IPS-20b (cell line): ENCODE data around the gene PAQR7.

ENCODE experiments used
- H3K27ac ChIP-seq: one replicate; pipeline ENCODE4 v1.5.1; 2013; ENCODE audit warnings: low read length
- H3K27me3 ChIP-seq: 2 replicates; pipeline ENCODE4 v1.6.1; 2013; ENCODE audit warnings: mild to moderate bottlenecking, low read length, inconsistent platforms; ENCODE audit not compliant: insufficient read depth
- H3K36me3 ChIP-seq: 2 replicates; pipeline ENCODE4 v1.6.1; 2013; ENCODE audit warnings: low read depth, mild to moderate bottlenecking, inconsistent platforms, low read length, moderate library complexity; ENCODE audit not compliant: insufficient read depth
- H3K4me1 ChIP-seq: 2 replicates; pipeline ENCODE4 v1.6.1; 2013; ENCODE audit warnings: mild to moderate bottlenecking, control low read depth, inconsistent platforms, low read length, moderate library complexity; ENCODE audit not compliant: insufficient read depth
- H3K4me3 ChIP-seq: 2 replicates; pipeline ENCODE4 v1.5.1; 2013; ENCODE audit warnings: mild to moderate bottlenecking, low read length, inconsistent platforms
- H3K9ac ChIP-seq: 2 replicates; pipeline ENCODE4 v1.6.1; 2013; ENCODE audit warnings: low read depth, mild to moderate bottlenecking, inconsistent platforms, low read length, moderate library complexity
- H3K9me3 ChIP-seq: 2 replicates; pipeline ENCODE4 v1.6.1; 2013; ENCODE audit warnings: mild to moderate bottlenecking, low read depth, low read length, inconsistent platforms; ENCODE audit not compliant: insufficient read depth

Gene PAQR7

GRCh38 chr1:25911162-25911561 is 35.7 kb upstream of the PAQR7 start:
- H3K9ac ChIP-seq = no peak overlapping the region

GRCh38 chr1:25909040-25909439 is 33.5 kb upstream of the PAQR7 start:
- no peak overlapping the region for H3K9ac ChIP-seq

More at GRCh38 chr1:25911162-25911561, 35.7 kb upstream of the PAQR7 start:
- Histone ChIP-seq H3K27ac (no peak overlapping the region), H3K9me3 (no peaks in the 10 kb centered on the region), H3K4me1 (peaks cover 12% of the 10 kb centered on the region; the same call in 1 of the 2 replicates), H3K27me3 (no peaks in the 10 kb centered on the region), H3K36me3 (no peaks in the 10 kb centered on the region), H3K4me3 (no peak overlapping the region)

GRCh38 chr1:25908161-25908560 is 32.7 kb upstream of the PAQR7 start:
- H3K4me1 ChIP-seq = peaks cover 23% of the 10 kb centered on the region; the same call in 1 of the 2 replicates
- H3K36me3 ChIP-seq = peaks cover 15% of the 10 kb centered on the region
- H3K4me3 ChIP-seq = no peak overlapping the region
- no peaks in the 10 kb centered on the region for H3K27me3 ChIP-seq
- H3K9me3 ChIP-seq = no peaks in the 10 kb centered on the region
- no peak overlapping the region for H3K27ac ChIP-seq
- H3K9ac ChIP-seq = no peak overlapping the region

More at GRCh38 chr1:25909040-25909439, 33.5 kb upstream of the PAQR7 start:
- no peaks in the 10 kb centered on the region for H3K27me3 ChIP-seq
- no peak overlapping the region for H3K27ac ChIP-seq
- H3K4me1 ChIP-seq = peaks cover 17% of the 10 kb centered on the region; the same call in 1 of the 2 replicates
- H3K4me3 ChIP-seq = no peak overlapping the region
- H3K36me3 ChIP-seq = peaks cover 6% of the 10 kb centered on the region; the same call in 1 of the 2 replicates
- no peaks in the 10 kb centered on the region for H3K9me3 ChIP-seq

GRCh38 chr1:25907601-25908000 is 32.1 kb upstream of the PAQR7 start:
- H3K9ac ChIP-seq = peak overlapping the region; percentile 83; the same call in 1 of the 2 replicates
- H3K36me3 ChIP-seq = peaks cover 20% of the 10 kb centered on the region
- no peak overlapping the region for H3K4me3 ChIP-seq
- no peaks in the 10 kb centered on the region for H3K27me3 ChIP-seq
- H3K4me1 ChIP-seq = peaks cover 23% of the 10 kb centered on the region; the same call in 1 of the 2 replicates
- no peak overlapping the region for H3K27ac ChIP-seq
- no peaks in the 10 kb centered on the region for H3K9me3 ChIP-seq

- peak overlapping the region; percentile 83; the same call in 1 of the 2 replicates for H3K9ac ChIP-seq
- peaks cover 23% of the 10 kb centered on the region; the same call in 1 of the 2 replicates for H3K4me1 ChIP-seq
- no peaks in the 10 kb centered on the region for H3K9me3 ChIP-seq
- peaks cover 29% of the 10 kb centered on the region for H3K36me3 ChIP-seq
- no peaks in the 10 kb centered on the region for H3K27me3 ChIP-seq
- peak overlapping the region; percentile 84 for H3K4me3 ChIP-seq
- H3K27ac ChIP-seq = peak overlapping the region; percentile 79
These were observed 31.3 kb upstream of the PAQR7 start for GRCh38 chr1:25906644-25907300.

GRCh38 chr1:25905680-25906643 is 30.5 kb upstream of the PAQR7 start, which contains the start of gene STMN1:
TSS of gene STMN1 (minus strand) at chr1:25906419. CDS start at chr1:25904676, 1,743 bp downstream.
- peak within 1 kb of the TSS; percentile 84 for H3K4me3 ChIP-seq

GRCh38 chr1:25904943-25905679 is 29.6 kb upstream of the PAQR7 start:
- Histone ChIP-seq H3K27me3 (no peaks in the 10 kb centered on the region), H3K36me3 (peaks cover 45% of the 10 kb centered on the region), H3K9ac (peak overlapping the region; percentile 84), H3K4me1 (peaks cover 23% of the 10 kb centered on the region; the same call in 1 of the 2 replicates), H3K9me3 (no peaks in the 10 kb centered on the region), H3K27ac (peak overlapping the region; percentile 86), H3K4me3 (peak overlapping the region; percentile 84)

More at GRCh38 chr1:25905680-25906643, 30.5 kb upstream of the PAQR7 start, which contains the start of gene STMN1:
- no peaks in the 10 kb centered on the region for H3K27me3 ChIP-seq
- H3K4me1 ChIP-seq = peaks cover 23% of the 10 kb centered on the region; the same call in 1 of the 2 replicates
- peak within 1 kb of the TSS; percentile 84 for H3K9ac ChIP-seq
- peak within 1 kb of the TSS; percentile 86 for H3K27ac ChIP-seq
- peaks cover 37% of the 10 kb centered on the region for H3K36me3 ChIP-seq
- H3K9me3 ChIP-seq = no peaks in the 10 kb centered on the region

GRCh38 chr1:25903986-25904385 is 28.5 kb upstream of the PAQR7 start:
- H3K4me1 ChIP-seq = peaks cover 23% of the 10 kb centered on the region; the same call in 1 of the 2 replicates
- H3K9ac ChIP-seq = peak overlapping the region; percentile 84; the same call in 1 of the 2 replicates
- no peaks in the 10 kb centered on the region for H3K9me3 ChIP-seq
- H3K27me3 ChIP-seq = no peaks in the 10 kb centered on the region
- H3K27ac ChIP-seq = no peak overlapping the region
- peak overlapping the region; percentile 84 for H3K4me3 ChIP-seq
- H3K36me3 ChIP-seq = peaks cover 57% of the 10 kb centered on the region

- Histone ChIP-seq H3K9ac (no peak overlapping the region), H3K9me3 (no peaks in the 10 kb centered on the region), H3K27me3 (no peaks in the 10 kb centered on the region), H3K4me1 (peaks cover 20% of the 10 kb centered on the region; the same call in 1 of the 2 replicates), H3K27ac (no peak overlapping the region), H3K4me3 (no peak overlapping the region), H3K36me3 (peaks cover 72% of the 10 kb centered on the region)
These were observed 27.0 kb upstream of the PAQR7 start for GRCh38 chr1:25902462-25902861.

- H3K4me3 ChIP-seq = no peak overlapping the region
- H3K9me3 ChIP-seq = no peaks in the 10 kb centered on the region
- peaks cover 11% of the 10 kb centered on the region; the same call in 1 of the 2 replicates for H3K4me1 ChIP-seq
- H3K9ac ChIP-seq = no peak overlapping the region
- H3K27me3 ChIP-seq = no peaks in the 10 kb centered on the region
- H3K27ac ChIP-seq = no peak overlapping the region
- peaks cover 78% of the 10 kb centered on the region for H3K36me3 ChIP-seq
These were observed 24.7 kb upstream of the PAQR7 start for GRCh38 chr1:25900219-25900618.

GRCh38 chr1:25899792-25900191 is 24.3 kb upstream of the PAQR7 start:
- no peaks in the 10 kb centered on the region for H3K27me3 ChIP-seq
- no peaks in the 10 kb centered on the region for H3K9me3 ChIP-seq
- H3K9ac ChIP-seq = no peak overlapping the region
- no peak overlapping the region for H3K27ac ChIP-seq
- H3K4me1 ChIP-seq = peaks cover 11% of the 10 kb centered on the region; the same call in 1 of the 2 replicates
- peaks cover 78% of the 10 kb centered on the region for H3K36me3 ChIP-seq
- no peak overlapping the region for H3K4me3 ChIP-seq
